Ovary (tissue), 3 donors: ENCODE results near the gene TRIM10.

Experiments used
- CTCF ChIP-seq, 3 donors: fragments of 450-650 bp in 2 of 3; fragments of 200-600 bp in 1 of 3; IDR thresholded peaks; one replicate each; pipeline versions ENCODE4 v1.5.1 to v1.8.0; 2016 to 2022; ENCODE audit warnings: antibody characterized with exemption in 3 of 3, mild to moderate bottlenecking in 1 of 3
- EP300 ChIP-seq: sonication (generic); formaldehyde crosslinking; IDR thresholded peaks from one replicate; pipeline ENCODE4 v1.6.1; 2017; ENCODE audit warnings: antibody characterized with exemption
- donor health status: DM: no; HTN: no; CAD: no.

- TF ChIP-seq EP300 (no peak), CTCF (IDR thresholded peaks at IDR 0.05) (peak; percentile 59 to 70 (median 68))
Observed at GRCh38 chr6:30102970-30103871, 57.8 kb downstream of the TRIM10 start.
